ENCODE measurements around the gene SHPK.

The SHPK gene

GRCh38 chr17:3681565-3681964 lies 45.5 kb upstream of the SHPK start:
- Histone ChIP-seq H3K79me2 (ENCODE audit: insufficient read depth, low read length) (no peaks in the 10 kb centered on the region), H3K27me3 (ENCODE audit: low read length) (no peaks in the 10 kb centered on the region), H3F3A (ENCODE audit: insufficient read depth) (no peaks in the 10 kb centered on the region; the same call in 1 of the 2 replicates), H3K27ac (ENCODE audit: low read depth, low read length) (no peak overlapping the region), H2AFZ (ENCODE audit: low read depth, low read length, severe bottlenecking) (no peak overlapping the region), H3K9ac (ENCODE audit: low read length) (no peak overlapping the region), H3K4me2 (ENCODE audit: low read depth, low read length, poor library complexity, severe bottlenecking) (no peak overlapping the region), H4K20me1 (ENCODE audit: low read depth, low read length) (no peaks in the 10 kb centered on the region), H3K9me3 (ENCODE audit: insufficient read depth, low read length) (no peaks in the 10 kb centered on the region), H3K36me3 (ENCODE audit: low read length) (no peaks in the 10 kb centered on the region), H3K9me2 (replicated peaks; ENCODE audit: insufficient read depth, low read length) (no peaks in the 10 kb centered on the region), H3K4me3 (ENCODE audit: insufficient read depth, low read length, poor library complexity, severe bottlenecking) (no peak overlapping the region)
- no peak for TF ChIP-seq CTCF (IDR thresholded peaks at IDR 0.05; ENCODE audit: insufficient read depth, low read length, poor library complexity, severe bottlenecking)
- TF ChIP-seq EZH2phosphoT487 (conservative IDR thresholded peaks at IDR 0.05; ENCODE audit: low read length): no peak

GRCh38 chr17:3681057-3681456 lies 45.0 kb upstream of the SHPK start:
- TF ChIP-seq CTCF (IDR thresholded peaks at IDR 0.05; ENCODE audit: insufficient read depth, low read length, poor library complexity, severe bottlenecking) (no peak), EZH2phosphoT487 (conservative IDR thresholded peaks at IDR 0.05; ENCODE audit: low read length) (no peak)
- no peaks in the 10 kb centered on the region; the same call in 1 of the 2 replicates for H3F3A ChIP-seq (ENCODE audit: insufficient read depth)
- no peaks in the 10 kb centered on the region for H3K36me3 ChIP-seq (ENCODE audit: low read length)
- no peaks in the 10 kb centered on the region for H3K27me3 ChIP-seq (ENCODE audit: low read length)
- no peak overlapping the region for H3K27ac ChIP-seq (ENCODE audit: low read depth, low read length)
- no peak overlapping the region for H3K9ac ChIP-seq (ENCODE audit: low read length)
- H3K4me2 ChIP-seq (ENCODE audit: low read depth, low read length, poor library complexity, severe bottlenecking): no peak overlapping the region
- H2AFZ ChIP-seq (ENCODE audit: low read depth, low read length, severe bottlenecking): no peak overlapping the region
- no peaks in the 10 kb centered on the region for H4K20me1 ChIP-seq (ENCODE audit: low read depth, low read length)
- H3K4me3 ChIP-seq (ENCODE audit: insufficient read depth, low read length, poor library complexity, severe bottlenecking): no peak overlapping the region
- H3K9me3 ChIP-seq (ENCODE audit: insufficient read depth, low read length): no peaks in the 10 kb centered on the region
- H3K9me2 ChIP-seq (replicated peaks; ENCODE audit: insufficient read depth, low read length): no peaks in the 10 kb centered on the region
- no peaks in the 10 kb centered on the region for H3K79me2 ChIP-seq (ENCODE audit: insufficient read depth, low read length)

- no peak overlapping the region for H3K27ac ChIP-seq (ENCODE audit: low read depth, low read length)
- no peaks in the 10 kb centered on the region for H3K36me3 ChIP-seq (ENCODE audit: low read length)
- no peaks in the 10 kb centered on the region for H3K79me2 ChIP-seq (ENCODE audit: insufficient read depth, low read length)
- no peak overlapping the region for H3K9ac ChIP-seq (ENCODE audit: low read length)
- no peaks in the 10 kb centered on the region for H3K27me3 ChIP-seq (ENCODE audit: low read length)
- no peak overlapping the region for H3K4me3 ChIP-seq (ENCODE audit: insufficient read depth, low read length, poor library complexity, severe bottlenecking)
- H3K9me3 ChIP-seq (ENCODE audit: insufficient read depth, low read length): no peaks in the 10 kb centered on the region
- TF ChIP-seq EZH2phosphoT487 (conservative IDR thresholded peaks at IDR 0.05; ENCODE audit: low read length): no peak
- TF ChIP-seq CTCF (IDR thresholded peaks at IDR 0.05; ENCODE audit: insufficient read depth, low read length, poor library complexity, severe bottlenecking): no peak
- no peaks in the 10 kb centered on the region for H4K20me1 ChIP-seq (ENCODE audit: low read depth, low read length)
- no peak overlapping the region for H2AFZ ChIP-seq (ENCODE audit: low read depth, low read length, severe bottlenecking)
- no peaks in the 10 kb centered on the region for H3K9me2 ChIP-seq (replicated peaks; ENCODE audit: insufficient read depth, low read length)
- no peaks in the 10 kb centered on the region; the same call in 1 of the 2 replicates for H3F3A ChIP-seq (ENCODE audit: insufficient read depth)
- no peak overlapping the region for H3K4me2 ChIP-seq (ENCODE audit: low read depth, low read length, poor library complexity, severe bottlenecking)
These were observed 43.6 kb upstream of the SHPK start for GRCh38 chr17:3679531-3680126.

All from SU-DHL-6 (cell line).